Keratinocyte (primary cell): ENCODE measurements around the gene MPZL1. TPM values are rescaled to one million over a fixed set of nuclear protein-coding genes. Genes with fewer than 3 reads are reported as not detected.

Experiments
- DNase-seq: peaks from one replicate; pipeline ENCODE4 v3.0.0-alpha.2; 2011; ENCODE audit warnings: low read depth, missing footprints, low spot score
- FAIRE-seq: peaks from 2 replicates; lab custom pipeline; 2011; peaks lifted over from hg19 to GRCh38; lab: Jason Lieb, UNC
- H2AFZ ChIP-seq: 2 replicates; pipeline ENCODE4 v1.6.0; 2012; ENCODE audit warnings: low read length, control low read depth, inconsistent platforms; ENCODE audit not compliant: control insufficient read depth
- H3K27ac ChIP-seq: 2 replicates; pipeline ENCODE4 v1.5.1; 2011; ENCODE audit warnings: low read length; ENCODE audit not compliant: control insufficient read depth, insufficient read depth
- H3K27me3 ChIP-seq: 3 replicates; pipeline ENCODE4 v1.6.0; 2011; ENCODE audit warnings: low read length; ENCODE audit not compliant: control insufficient read depth, insufficient read depth; ENCODE audit errors: extremely low read depth
- H3K36me3 ChIP-seq, 2 experiments: 2 replicates in 1 of 2; 3 replicates in 1 of 2; pipeline ENCODE4 v1.5.1; 2011; ENCODE audit warnings: low read length in 2 of 2, mild to moderate bottlenecking in 1 of 2; ENCODE audit not compliant: control insufficient read depth in 2 of 2, insufficient read depth in 2 of 2; ENCODE audit errors: extremely low read depth in 1 of 2
- H3K4me1 ChIP-seq: 3 replicates; pipeline ENCODE4 v1.5.1; 2011; ENCODE audit warnings: low read length; ENCODE audit not compliant: control insufficient read depth, insufficient read depth; ENCODE audit errors: extremely low read depth
- H3K4me2 ChIP-seq: 3 replicates; pipeline ENCODE4 v1.6.0; 2011; ENCODE audit warnings: low read depth, low read length; ENCODE audit not compliant: control insufficient read depth, insufficient read depth; ENCODE audit errors: extremely low read depth
- H3K4me3 ChIP-seq, 3 experiments: fragments of 200-600 bp in 1 of 3; sonication (generic) in 1 of 3; 2 replicates in 2 of 3; 3 replicates in 1 of 3; pipeline ENCODE4 v1.5.1; 2011 to 2016; ENCODE audit warnings: low read length in 3 of 3, mild to moderate bottlenecking in 3 of 3, control low read depth in 2 of 3, inconsistent platforms in 1 of 3, low read depth in 1 of 3, mixed read lengths in 1 of 3, mixed run types in 1 of 3, moderate library complexity in 1 of 3; ENCODE audit not compliant: control insufficient read depth in 2 of 3, insufficient read depth in 2 of 3; ENCODE audit errors: extremely low read depth in 1 of 3
- H3K79me2 ChIP-seq: 2 replicates; pipeline ENCODE4 v1.6.0; 2012; ENCODE audit warnings: low read length; ENCODE audit not compliant: control insufficient read depth, insufficient read depth
- H3K9ac ChIP-seq: 3 replicates; pipeline ENCODE4 v1.6.0; 2011; ENCODE audit warnings: low read length; ENCODE audit not compliant: control insufficient read depth, insufficient read depth; ENCODE audit errors: extremely low read depth
- H3K9me1 ChIP-seq: 3 replicates; pipeline ENCODE4 v1.6.0; 2011; ENCODE audit warnings: low read length; ENCODE audit not compliant: control insufficient read depth, insufficient read depth; ENCODE audit errors: extremely low read depth
- H3K9me3 ChIP-seq: 2 replicates; pipeline ENCODE4 v1.5.1; 2012; ENCODE audit warnings: low read depth, low read length; ENCODE audit not compliant: control insufficient read depth
- H4K20me1 ChIP-seq: 3 replicates; pipeline ENCODE4 v1.6.0; 2011; ENCODE audit warnings: low read length; ENCODE audit not compliant: control insufficient read depth, insufficient read depth; ENCODE audit errors: extremely low read depth
- EZH2 ChIP-seq: IDR thresholded peaks from one replicate; pipeline ENCODE4 v1.6.1; 2012; ENCODE audit warnings: inconsistent platforms, mild to moderate bottlenecking, low read length, moderate library complexity
- dilution Hi-C: fragments of 300-500 bp; cut with MboI; formaldehyde crosslinking; loops from one replicate; pipeline ENCODE4 v1.7.0; 2020; ENCODE audit warnings: low sequenced_read_pairs; ENCODE audit not compliant: extremely low pct_ligation_motif_present
- polyA plus RNA-seq, 5 experiments: library from polyadenylated mRNA; depleted of rRNA in 3 of 5; stranded (reverse) in 3 of 5; stranded (forward) in 1 of 5; unstranded in 1 of 5; fragments of >200 nt; gene quantifications; 1 replicate in 1 of 5; 2 replicates in 3 of 5; 3 replicates in 1 of 5; pipeline versions ENCODE4 v1.2.1 to v1.2.3, GENCODE V29; 2011 to 2012; ENCODE audit warnings: missing spikeins in 2 of 5, low read depth in 1 of 5, low replicate concordance in 1 of 5
- TF ChIP-seq, protein P1 (sequence below), 3 experiments: IDR thresholded peaks in 1 of 3; conservative IDR thresholded peaks in 1 of 3; optimal IDR thresholded peaks in 1 of 3; 2 replicates in 2 of 3; 3 replicates in 1 of 3; pipeline versions ENCODE3 to v1.5.1; 2011; ENCODE audit warnings: low read length in 3 of 3, mild to moderate bottlenecking in 3 of 3, moderate library complexity in 2 of 3, control low read depth in 1 of 3, inconsistent platforms in 1 of 3; ENCODE audit not compliant: insufficient read depth in 2 of 3; ENCODE audit errors: extremely low read depth in 1 of 3

The MPZL1 gene
- polyA plus RNA-seq, 1 donor (not counting 4 experiments of a cell fraction or from before 2014, with no cell fraction given), result 195 TPM

DNA sequence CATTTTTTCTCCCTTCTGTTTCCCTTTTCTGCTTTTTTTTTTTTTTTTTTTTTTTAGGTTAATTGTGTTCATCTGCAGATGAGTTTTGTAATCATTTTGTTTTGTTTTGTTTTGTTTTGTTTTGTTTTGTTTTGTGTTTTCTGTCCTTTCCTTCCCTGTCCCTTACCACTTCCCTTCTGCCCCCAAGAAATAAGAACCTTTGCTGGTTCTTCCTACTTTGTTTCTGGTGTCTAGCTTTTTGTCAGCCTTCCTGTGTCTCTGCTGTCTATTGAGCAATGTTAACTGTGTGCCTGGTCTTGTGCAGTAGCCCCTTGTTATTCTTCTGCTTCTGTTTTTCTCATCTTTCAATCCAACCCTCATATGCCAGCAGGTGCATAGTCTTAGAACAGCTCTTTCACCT, 46.0 kb downstream of the MPZL1 start:
- DNase-seq (no peak), FAIRE-seq (no peak)
- Histone ChIP-seq H3K9me1 (no peaks in the 10 kb centered on the region), H4K20me1 (peaks cover 7% of the 10 kb centered on the region), H3K79me2 (peaks cover 33% of the 10 kb centered on the region), H3K27ac (no peak overlapping the region), H3K27me3 (no peaks in the 10 kb centered on the region), H3K4me2 (no peak overlapping the region), H3K9ac (no peak overlapping the region), H3K36me3 (peaks cover 16 to 33% of the 10 kb centered on the region in 2 experiments), H3K9me3 (no peaks in the 10 kb centered on the region), H3K4me1 (peaks cover 18% of the 10 kb centered on the region), H2AFZ (no peak overlapping the region), H3K4me3 (no peak overlapping the region)
- dilution Hi-C loops, result no loop called here
- TF ChIP-seq, protein P1, sequence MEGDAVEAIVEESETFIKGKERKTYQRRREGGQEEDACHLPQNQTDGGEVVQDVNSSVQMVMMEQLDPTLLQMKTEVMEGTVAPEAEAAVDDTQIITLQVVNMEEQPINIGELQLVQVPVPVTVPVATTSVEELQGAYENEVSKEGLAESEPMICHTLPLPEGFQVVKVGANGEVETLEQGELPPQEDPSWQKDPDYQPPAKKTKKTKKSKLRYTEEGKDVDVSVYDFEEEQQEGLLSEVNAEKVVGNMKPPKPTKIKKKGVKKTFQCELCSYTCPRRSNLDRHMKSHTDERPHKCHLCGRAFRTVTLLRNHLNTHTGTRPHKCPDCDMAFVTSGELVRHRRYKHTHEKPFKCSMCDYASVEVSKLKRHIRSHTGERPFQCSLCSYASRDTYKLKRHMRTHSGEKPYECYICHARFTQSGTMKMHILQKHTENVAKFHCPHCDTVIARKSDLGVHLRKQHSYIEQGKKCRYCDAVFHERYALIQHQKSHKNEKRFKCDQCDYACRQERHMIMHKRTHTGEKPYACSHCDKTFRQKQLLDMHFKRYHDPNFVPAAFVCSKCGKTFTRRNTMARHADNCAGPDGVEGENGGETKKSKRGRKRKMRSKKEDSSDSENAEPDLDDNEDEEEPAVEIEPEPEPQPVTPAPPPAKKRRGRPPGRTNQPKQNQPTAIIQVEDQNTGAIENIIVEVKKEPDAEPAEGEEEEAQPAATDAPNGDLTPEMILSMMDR (optimal IDR thresholded peaks at IDR 0.05 in 1 of 3, IDR thresholded peaks at IDR 0.05 in 1 of 3, conservative IDR thresholded peaks at IDR 0.05 in 1 of 3; ENCODE audit: extremely low read depth in 1 of 3, insufficient read depth in 2 of 3, low read length in 3 of 3), result no peak
- TF ChIP-seq EZH2, result no peak

DNA sequence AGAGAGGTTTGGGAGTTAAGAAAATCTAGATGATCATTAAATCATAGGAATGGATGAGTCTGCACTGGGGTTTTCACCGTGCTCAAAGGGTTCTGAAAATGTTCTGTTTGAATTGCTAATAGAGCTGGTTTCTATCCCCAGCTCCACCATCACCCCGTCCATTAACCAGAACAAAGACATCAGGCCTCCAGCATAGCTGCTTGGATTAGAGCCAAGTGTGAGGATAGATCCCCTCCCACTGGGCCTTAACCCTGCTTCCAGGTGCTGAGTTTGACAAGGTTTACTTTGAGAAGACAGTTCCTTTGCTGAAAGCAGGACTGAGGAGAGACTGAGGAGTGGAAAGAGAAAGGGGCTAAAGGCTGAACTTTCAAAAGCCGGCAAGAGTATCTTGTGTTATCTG, 48.3 kb downstream of the MPZL1 start:
- no peak overlapping the region for H3K9ac ChIP-seq
- H3K4me2 ChIP-seq, result no peak overlapping the region
- no peaks in the 10 kb centered on the region for H3K9me1 ChIP-seq
- no peak overlapping the region for H3K4me3 ChIP-seq
- peaks cover 24% of the 10 kb centered on the region for H3K79me2 ChIP-seq
- H3K4me1 ChIP-seq, result peaks cover 21% of the 10 kb centered on the region
- FAIRE-seq (no peak), DNase-seq (no peak)
- H3K9me3 ChIP-seq, result no peaks in the 10 kb centered on the region
- dilution Hi-C loops, result no loop called here
- peaks cover 2% of the 10 kb centered on the region for H4K20me1 ChIP-seq
- H3K27ac ChIP-seq, result no peak overlapping the region
- H3K27me3 ChIP-seq, result no peaks in the 10 kb centered on the region
- H3K36me3 ChIP-seq, result peaks cover 20 to 48% of the 10 kb centered on the region in 2 experiments
- H2AFZ ChIP-seq, result no peak overlapping the region
- TF ChIP-seq, protein P1 (optimal IDR thresholded peaks at IDR 0.05 in 1 of 3, IDR thresholded peaks at IDR 0.05 in 1 of 3, conservative IDR thresholded peaks at IDR 0.05 in 1 of 3; ENCODE audit: extremely low read depth in 1 of 3, insufficient read depth in 2 of 3, low read length in 3 of 3), result no peak
- no peak for TF ChIP-seq EZH2
